Epithelial cell of proximal tubule (primary cell): ENCODE measurements around the gene MAPKAP1. TPM values are rescaled to one million over a fixed set of nuclear protein-coding genes. Genes with fewer than 3 reads are reported as not detected.
A peak's percentile ranks its signal among the peaks of the same experiment; 100 is the strongest.
"Not testable (repeated sequence)": the region's sequence is repeated elsewhere in the genome, so short reads cannot be mapped to it uniquely, and the experiment has no call there.

Source experiments
- DNase-seq: peaks from one replicate; pipeline ENCODE4 v3.0.0-alpha.2; 2011; ENCODE audit warnings: low read depth
- H3K4me3 ChIP-seq: 2 replicates; pipeline ENCODE4 v1.5.1; 2011; ENCODE audit warnings: low read depth, mild to moderate bottlenecking, low read length
- CTCF ChIP-seq: conservative IDR thresholded peaks from 2 replicates; pipeline ENCODE4 v1.5.1; 2012; ENCODE audit warnings: low read depth, mild to moderate bottlenecking, low read length
- total RNA-seq: library from RNA; depleted of rRNA; stranded (reverse); fragments of >200 nt; gene quantifications from 2 replicates; pipeline ENCODE4 v1.2.3, GENCODE V29; 2015

The MAPKAP1 gene
- total RNA-seq, 1 donor from 2014 or later = 100 TPM

DNA sequence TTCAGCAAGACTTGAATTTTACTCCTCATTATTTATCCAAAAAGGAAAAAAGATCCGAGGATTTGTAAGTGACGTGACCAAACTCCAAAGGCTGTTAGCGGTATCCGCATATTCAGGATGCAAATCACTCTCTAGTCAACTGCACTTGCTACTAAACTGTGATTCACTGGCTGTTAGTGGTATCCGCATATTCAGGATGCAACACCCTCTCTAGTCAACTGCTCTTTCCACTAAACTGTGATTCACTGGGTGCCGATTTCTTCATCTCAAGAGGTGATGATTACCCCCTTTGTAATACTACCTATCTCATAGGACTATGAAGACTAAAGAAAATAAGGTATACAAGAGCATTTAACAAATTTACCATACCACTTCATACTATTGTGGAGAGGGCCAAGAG is 5.7 kb downstream of the MAPKAP1 start:
- no peak for TF ChIP-seq CTCF
- peak overlapping the region; percentile 16 for H3K4me3 ChIP-seq
- peak; percentile 82 for DNase-seq

DNA sequence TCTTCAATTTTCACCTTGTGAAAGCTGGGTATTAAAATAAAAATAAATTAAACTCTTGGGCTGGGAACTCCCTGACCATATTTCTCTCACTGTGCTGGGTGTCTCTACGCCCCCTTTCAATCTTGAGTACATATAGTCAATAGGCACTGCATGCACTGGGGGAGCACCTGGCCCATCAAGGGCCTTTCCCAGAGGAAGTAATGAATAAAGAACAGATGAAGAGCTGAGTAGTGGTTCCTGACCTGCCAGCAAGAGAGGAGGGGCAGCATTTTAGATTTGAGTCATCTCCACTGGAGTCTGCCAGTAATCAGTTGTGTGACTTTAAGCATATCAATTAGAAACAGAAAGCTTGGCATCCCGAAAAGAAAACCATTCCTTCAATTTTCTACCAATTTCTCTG is 6.2 kb downstream of the MAPKAP1 start:
- TF ChIP-seq CTCF = no peak
- H3K4me3 ChIP-seq = peak overlapping the region; percentile 16
- DNase-seq = peak; percentile 25

DNA sequence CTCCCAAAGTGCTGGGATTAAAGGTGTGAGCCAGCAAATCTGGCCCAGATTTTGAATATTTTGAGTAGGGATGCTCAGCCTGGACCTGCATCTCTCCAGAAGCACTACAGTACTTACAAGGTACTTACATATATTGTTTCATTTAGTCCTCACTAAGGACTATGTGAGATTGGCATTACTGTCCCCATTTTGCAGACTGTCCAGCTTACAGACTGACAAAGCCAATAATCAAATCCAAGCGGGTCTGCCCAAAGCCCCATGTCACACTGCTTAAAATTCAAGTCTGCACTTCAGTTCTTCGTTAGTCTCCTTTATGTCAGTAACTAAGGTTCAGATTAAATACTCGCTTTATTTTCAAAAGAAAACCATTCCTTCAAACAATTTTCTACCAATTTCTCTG is 7.1 kb downstream of the MAPKAP1 start:
- no peak for TF ChIP-seq CTCF
- DNase-seq = no peak

DNA sequence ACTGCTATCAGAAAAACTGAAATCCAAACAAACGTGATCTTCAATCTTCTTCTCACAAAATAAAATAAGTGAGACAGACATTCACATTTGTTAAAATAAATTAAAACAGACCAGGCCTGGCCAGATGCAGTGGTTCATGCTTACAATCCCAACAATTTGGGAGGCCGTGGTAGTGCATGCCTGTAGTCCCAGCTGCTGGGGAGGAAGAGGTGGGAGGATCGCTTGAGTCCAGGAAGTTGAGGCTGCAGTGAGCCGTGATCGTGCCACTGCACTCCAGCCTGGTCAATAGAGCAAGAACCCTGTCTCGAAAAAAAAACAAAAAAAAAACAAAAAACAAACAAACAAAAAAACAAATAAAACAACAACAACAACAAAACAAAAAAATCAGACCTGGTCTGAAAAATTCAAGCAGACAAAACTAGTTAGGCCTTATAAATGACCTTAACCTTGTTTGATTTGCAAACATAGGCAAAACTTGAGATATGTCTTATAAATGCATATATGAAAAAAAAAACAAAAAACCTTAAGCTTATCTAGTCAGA is 10.8 kb downstream of the MAPKAP1 start:
- no peak overlapping the region for H3K4me3 ChIP-seq
- no peak for DNase-seq
- no peak for TF ChIP-seq CTCF

More for the DNA sequence above, 7.1 kb downstream of the MAPKAP1 start:
- no peak overlapping the region for H3K4me3 ChIP-seq

- not testable (repeated sequence) for DNase-seq, H3K4me3 ChIP-seq
Measured at GRCh38 chr9:125695548-125695947, 11.5 kb downstream of the MAPKAP1 start.

DNA sequence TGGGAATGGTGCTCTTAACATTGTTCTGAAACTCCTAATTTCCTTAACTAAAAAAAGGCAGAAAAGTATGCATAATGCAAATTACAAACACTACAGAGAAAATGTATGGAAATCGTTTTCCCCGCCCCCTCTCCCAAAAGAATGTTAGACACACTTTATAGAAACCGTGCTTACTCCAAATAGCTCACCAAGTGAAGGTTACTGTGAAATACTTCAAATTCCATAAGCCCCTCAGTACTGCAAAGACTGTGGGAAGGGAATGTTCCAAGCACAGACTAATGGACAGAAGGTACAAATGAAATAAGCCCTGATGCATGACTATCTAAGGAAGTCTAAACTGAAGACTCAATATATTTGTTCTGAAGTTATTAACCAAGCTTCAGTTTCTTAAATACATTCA is 12.5 kb downstream of the MAPKAP1 start:
- DNase-seq = peak; percentile 16
- H3K4me3 ChIP-seq = no peak overlapping the region
- TF ChIP-seq CTCF = no peak

DNA sequence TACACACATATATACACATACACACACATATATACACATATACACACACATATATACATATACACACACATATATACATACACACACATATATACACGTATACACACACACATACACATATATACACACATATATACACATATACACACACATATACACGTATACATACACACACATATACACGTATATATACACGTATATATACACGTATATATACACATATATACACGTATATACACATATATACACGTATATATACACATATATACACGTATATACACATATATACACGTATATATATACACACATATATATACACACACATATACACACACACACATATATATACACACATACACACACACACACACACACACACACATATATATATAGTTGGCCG is 13.5 kb downstream of the MAPKAP1 start:
- not testable (repeated sequence) for DNase-seq

DNA sequence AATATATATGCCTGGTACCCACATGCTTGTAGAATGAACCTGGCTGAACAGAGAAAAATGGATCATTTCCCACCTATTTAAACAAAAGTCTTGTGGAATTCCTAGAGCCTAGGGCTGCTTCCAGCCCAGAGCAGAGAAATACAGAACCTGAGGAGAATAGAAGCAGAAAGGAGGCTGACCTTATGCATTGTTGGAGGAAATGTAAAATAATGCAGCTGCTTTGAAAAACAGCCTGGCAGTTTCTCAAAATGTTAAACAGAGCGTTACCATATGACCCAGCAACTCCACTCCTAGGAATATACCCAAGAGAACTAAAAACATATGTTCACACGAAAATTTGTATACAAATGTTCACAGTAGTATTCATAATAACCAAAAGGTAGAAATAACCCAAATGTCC is 15.1 kb downstream of the MAPKAP1 start:
- DNase-seq = no peak
- no peak overlapping the region for H3K4me3 ChIP-seq
- no peak for TF ChIP-seq CTCF

More for the DNA sequence above, 13.5 kb downstream of the MAPKAP1 start:
- H3K4me3 ChIP-seq = not testable (repeated sequence)
